ENCODE measurements around the gene DEXI.

Gene DEXI

GRCh38 chr16:10938321-10938720, 3.9 kb downstream of the DEXI start:
- peak overlapping the region in 2 of 3 experiments; percentile 65 to 97 for H3K4me3 Mint-ChIP-seq
- TF ChIP-seq, protein P1, sequence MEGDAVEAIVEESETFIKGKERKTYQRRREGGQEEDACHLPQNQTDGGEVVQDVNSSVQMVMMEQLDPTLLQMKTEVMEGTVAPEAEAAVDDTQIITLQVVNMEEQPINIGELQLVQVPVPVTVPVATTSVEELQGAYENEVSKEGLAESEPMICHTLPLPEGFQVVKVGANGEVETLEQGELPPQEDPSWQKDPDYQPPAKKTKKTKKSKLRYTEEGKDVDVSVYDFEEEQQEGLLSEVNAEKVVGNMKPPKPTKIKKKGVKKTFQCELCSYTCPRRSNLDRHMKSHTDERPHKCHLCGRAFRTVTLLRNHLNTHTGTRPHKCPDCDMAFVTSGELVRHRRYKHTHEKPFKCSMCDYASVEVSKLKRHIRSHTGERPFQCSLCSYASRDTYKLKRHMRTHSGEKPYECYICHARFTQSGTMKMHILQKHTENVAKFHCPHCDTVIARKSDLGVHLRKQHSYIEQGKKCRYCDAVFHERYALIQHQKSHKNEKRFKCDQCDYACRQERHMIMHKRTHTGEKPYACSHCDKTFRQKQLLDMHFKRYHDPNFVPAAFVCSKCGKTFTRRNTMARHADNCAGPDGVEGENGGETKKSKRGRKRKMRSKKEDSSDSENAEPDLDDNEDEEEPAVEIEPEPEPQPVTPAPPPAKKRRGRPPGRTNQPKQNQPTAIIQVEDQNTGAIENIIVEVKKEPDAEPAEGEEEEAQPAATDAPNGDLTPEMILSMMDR (IDR thresholded peaks at IDR 0.05; ENCODE audit: unreplicated experiment in 3 of 3) = no peak
- no peaks in the 10 kb centered on the region for H3K27me3 Mint-ChIP-seq (ENCODE audit: low read depth)
- no peak overlapping the region for H3K27ac Mint-ChIP-seq
- peaks cover 16% of the 10 kb centered on the region for H3K36me3 Mint-ChIP-seq (ENCODE audit: low read depth)
- H3K4me1 Mint-ChIP-seq = peaks cover 52% of the 10 kb centered on the region
- H3K9me3 Mint-ChIP-seq = no peaks in the 10 kb centered on the region

- H3K27me3 Mint-ChIP-seq (ENCODE audit: low read depth) = no peaks in the 10 kb centered on the region
- TF ChIP-seq, protein P1 (IDR thresholded peaks at IDR 0.05; ENCODE audit: unreplicated experiment in 3 of 3) = no peak
- no peaks in the 10 kb centered on the region for H3K9me3 Mint-ChIP-seq
- peak overlapping the region in 1 of 3 experiments; percentile 25 for H3K4me3 Mint-ChIP-seq
- no peak overlapping the region for H3K27ac Mint-ChIP-seq
- H3K36me3 Mint-ChIP-seq (ENCODE audit: low read depth) = peaks cover 16% of the 10 kb centered on the region
- peaks cover 47% of the 10 kb centered on the region for H3K4me1 Mint-ChIP-seq
Measured at GRCh38 chr16:10937068-10937859, 5.0 kb downstream of the DEXI start.

GRCh38 chr16:10936272-10936984, 5.8 kb downstream of the DEXI start:
- Mint-ChIP-seq H3K4me3 (peak overlapping the region in 1 of 3 experiments; percentile 41), H3K4me1 (peaks cover 47% of the 10 kb centered on the region), H3K27ac (no peak overlapping the region), H3K9me3 (no peaks in the 10 kb centered on the region), H3K36me3 (ENCODE audit: low read depth) (peaks cover 18% of the 10 kb centered on the region), H3K27me3 (ENCODE audit: low read depth) (no peaks in the 10 kb centered on the region)
- TF ChIP-seq, protein P1 (IDR thresholded peaks at IDR 0.05; ENCODE audit: unreplicated experiment in 3 of 3) = no peak

- H3K4me1 Mint-ChIP-seq = peaks cover 39% of the 10 kb centered on the region
- H3K27me3 Mint-ChIP-seq (ENCODE audit: low read depth) = no peaks in the 10 kb centered on the region
- no peaks in the 10 kb centered on the region for H3K9me3 Mint-ChIP-seq
- H3K4me3 Mint-ChIP-seq = peak overlapping the region in 1 of 3 experiments; percentile 35
- TF ChIP-seq, protein P1 (IDR thresholded peaks at IDR 0.05; ENCODE audit: unreplicated experiment in 3 of 3) = no peak
- H3K27ac Mint-ChIP-seq = no peak overlapping the region
- H3K36me3 Mint-ChIP-seq (ENCODE audit: low read depth) = peaks cover 22% of the 10 kb centered on the region
Measured at GRCh38 chr16:10935226-10935915, 6.9 kb downstream of the DEXI start.

DNA sequence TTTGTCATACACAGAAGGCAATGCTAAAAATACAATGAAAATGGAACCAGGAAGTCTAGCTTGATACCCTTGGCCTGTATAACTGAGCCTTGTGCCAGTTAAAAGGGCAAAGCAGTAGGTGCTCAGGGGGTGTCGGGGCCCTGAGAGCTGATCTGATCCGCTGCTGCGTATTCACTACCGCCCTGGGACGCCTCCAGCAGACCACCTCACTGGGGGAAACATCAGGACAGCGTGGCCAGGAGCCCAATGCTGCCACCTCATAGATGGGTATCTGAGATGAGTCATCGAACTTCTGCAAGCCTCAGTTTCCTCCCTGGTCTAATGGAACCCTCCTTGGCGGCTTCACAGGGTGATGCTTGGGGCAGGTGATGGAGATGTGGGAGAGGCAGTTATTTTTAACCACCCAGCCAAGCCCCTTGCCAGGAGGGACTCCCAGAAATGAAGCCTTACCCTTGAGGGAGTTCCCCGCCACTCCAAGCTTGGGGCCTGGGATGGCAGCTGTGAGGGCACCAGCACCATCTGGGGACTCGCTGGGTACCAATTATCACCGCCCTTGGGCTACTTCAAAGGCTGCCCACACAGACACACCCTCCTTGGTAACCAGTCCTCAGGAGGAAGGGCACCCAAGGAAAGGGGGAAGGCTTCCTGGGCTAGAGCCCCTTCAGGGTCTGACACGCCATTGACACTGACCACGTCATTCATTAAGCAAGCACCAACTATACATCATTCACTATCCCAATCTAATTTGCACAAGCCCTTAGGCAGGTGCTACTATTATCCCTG, 7.8 kb downstream of the DEXI start:
- H3K27me3 Mint-ChIP-seq (ENCODE audit: low read depth) = no peaks in the 10 kb centered on the region
- no peaks in the 10 kb centered on the region for H3K9me3 Mint-ChIP-seq
- H3K36me3 Mint-ChIP-seq (ENCODE audit: low read depth) = peaks cover 23% of the 10 kb centered on the region
- H3K27ac Mint-ChIP-seq = no peak overlapping the region
- no peak overlapping the region for H3K4me3 Mint-ChIP-seq
- TF ChIP-seq, protein P1 (IDR thresholded peaks at IDR 0.05; ENCODE audit: unreplicated experiment in 3 of 3) = no peak
- peaks cover 30% of the 10 kb centered on the region for H3K4me1 Mint-ChIP-seq

Measured in nephron (organoid).